Measurements from ENCODE around the gene UNK. TPM values are rescaled to one million over a fixed set of nuclear protein-coding genes. Genes with fewer than 3 reads are reported as not detected.

UNK gene
- total and polyA plus RNA-seq, 9 of the 15 experiments (the other 6 are each of a cell fraction or from before 2014, with no cell fraction given) = 12.8 to 38.6 (median 24.8) TPM

- TF ChIP-seq, protein P1, sequence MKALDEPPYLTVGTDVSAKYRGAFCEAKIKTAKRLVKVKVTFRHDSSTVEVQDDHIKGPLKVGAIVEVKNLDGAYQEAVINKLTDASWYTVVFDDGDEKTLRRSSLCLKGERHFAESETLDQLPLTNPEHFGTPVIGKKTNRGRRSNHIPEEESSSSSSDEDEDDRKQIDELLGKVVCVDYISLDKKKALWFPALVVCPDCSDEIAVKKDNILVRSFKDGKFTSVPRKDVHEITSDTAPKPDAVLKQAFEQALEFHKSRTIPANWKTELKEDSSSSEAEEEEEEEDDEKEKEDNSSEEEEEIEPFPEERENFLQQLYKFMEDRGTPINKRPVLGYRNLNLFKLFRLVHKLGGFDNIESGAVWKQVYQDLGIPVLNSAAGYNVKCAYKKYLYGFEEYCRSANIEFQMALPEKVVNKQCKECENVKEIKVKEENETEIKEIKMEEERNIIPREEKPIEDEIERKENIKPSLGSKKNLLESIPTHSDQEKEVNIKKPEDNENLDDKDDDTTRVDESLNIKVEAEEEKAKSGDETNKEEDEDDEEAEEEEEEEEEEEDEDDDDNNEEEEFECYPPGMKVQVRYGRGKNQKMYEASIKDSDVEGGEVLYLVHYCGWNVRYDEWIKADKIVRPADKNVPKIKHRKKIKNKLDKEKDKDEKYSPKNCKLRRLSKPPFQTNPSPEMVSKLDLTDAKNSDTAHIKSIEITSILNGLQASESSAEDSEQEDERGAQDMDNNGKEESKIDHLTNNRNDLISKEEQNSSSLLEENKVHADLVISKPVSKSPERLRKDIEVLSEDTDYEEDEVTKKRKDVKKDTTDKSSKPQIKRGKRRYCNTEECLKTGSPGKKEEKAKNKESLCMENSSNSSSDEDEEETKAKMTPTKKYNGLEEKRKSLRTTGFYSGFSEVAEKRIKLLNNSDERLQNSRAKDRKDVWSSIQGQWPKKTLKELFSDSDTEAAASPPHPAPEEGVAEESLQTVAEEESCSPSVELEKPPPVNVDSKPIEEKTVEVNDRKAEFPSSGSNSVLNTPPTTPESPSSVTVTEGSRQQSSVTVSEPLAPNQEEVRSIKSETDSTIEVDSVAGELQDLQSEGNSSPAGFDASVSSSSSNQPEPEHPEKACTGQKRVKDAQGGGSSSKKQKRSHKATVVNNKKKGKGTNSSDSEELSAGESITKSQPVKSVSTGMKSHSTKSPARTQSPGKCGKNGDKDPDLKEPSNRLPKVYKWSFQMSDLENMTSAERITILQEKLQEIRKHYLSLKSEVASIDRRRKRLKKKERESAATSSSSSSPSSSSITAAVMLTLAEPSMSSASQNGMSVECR (CRISPR knock-in tag; IDR thresholded peaks at IDR 0.05) = 0 out of 2 replicates have a peak, but pooled peaks have one; percentile 12
- no peak for TF ChIP-seq KAT2B (IDR thresholded peaks at IDR 0.05; ENCODE audit: low read depth, low read length)
- TF ChIP-seq NR2C1 (IDR thresholded peaks at IDR 0.05) = no peak
- TF ChIP-seq NR2C1 (tag; IDR thresholded peaks at IDR 0.05) = no peak
- TF ChIP-seq, protein P2, sequence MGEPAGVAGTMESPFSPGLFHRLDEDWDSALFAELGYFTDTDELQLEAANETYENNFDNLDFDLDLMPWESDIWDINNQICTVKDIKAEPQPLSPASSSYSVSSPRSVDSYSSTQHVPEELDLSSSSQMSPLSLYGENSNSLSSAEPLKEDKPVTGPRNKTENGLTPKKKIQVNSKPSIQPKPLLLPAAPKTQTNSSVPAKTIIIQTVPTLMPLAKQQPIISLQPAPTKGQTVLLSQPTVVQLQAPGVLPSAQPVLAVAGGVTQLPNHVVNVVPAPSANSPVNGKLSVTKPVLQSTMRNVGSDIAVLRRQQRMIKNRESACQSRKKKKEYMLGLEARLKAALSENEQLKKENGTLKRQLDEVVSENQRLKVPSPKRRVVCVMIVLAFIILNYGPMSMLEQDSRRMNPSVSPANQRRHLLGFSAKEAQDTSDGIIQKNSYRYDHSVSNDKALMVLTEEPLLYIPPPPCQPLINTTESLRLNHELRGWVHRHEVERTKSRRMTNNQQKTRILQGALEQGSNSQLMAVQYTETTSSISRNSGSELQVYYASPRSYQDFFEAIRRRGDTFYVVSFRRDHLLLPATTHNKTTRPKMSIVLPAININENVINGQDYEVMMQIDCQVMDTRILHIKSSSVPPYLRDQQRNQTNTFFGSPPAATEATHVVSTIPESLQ (CRISPR knock-in tag; IDR thresholded peaks at IDR 0.05) = 0 out of 2 replicates have a peak, but pooled peaks have one; percentile 5
- peak; percentile 45; the same call in 1 of the 2 replicates for TF ChIP-seq DPF2 (IDR thresholded peaks at IDR 0.05)
- no peak for TF ChIP-seq ZNF79 (CRISPR knock-in tag; IDR thresholded peaks at IDR 0.05; ENCODE audit: low read depth)
- no peak for TF ChIP-seq ZNF232 (CRISPR knock-in tag; IDR thresholded peaks at IDR 0.05)
- 0 out of 2 replicates have a peak, but pooled peaks have one; percentile 4 for TF ChIP-seq PML (IDR thresholded peaks at IDR 0.05; ENCODE audit: low read length)
- peak; percentile 72; the same call in 1 of the 2 replicates for TF ChIP-seq RB1 (IDR thresholded peaks at IDR 0.05; ENCODE audit: low read depth)
- TF ChIP-seq KDM5B (IDR thresholded peaks at IDR 0.05; ENCODE audit: insufficient replicate concordance, low read depth, low read length) = peak; percentile 48
- peak in 1 of 2 experiments; percentile 8; a peak in 1 of 4 replicates for TF ChIP-seq SIN3A (IDR thresholded peaks at IDR 0.05; ENCODE audit: borderline replicate concordance in 2 of 2, control insufficient read depth in 1 of 2, low read depth in 2 of 2, low read length in 2 of 2)
- TF ChIP-seq XRCC3 (IDR thresholded peaks at IDR 0.05) = no peak
- no peak for TF ChIP-seq RUNX1 (IDR thresholded peaks at IDR 0.05; ENCODE audit: low read depth)
- peak; percentile 31 for TF ChIP-seq TAF1 (IDR thresholded peaks at IDR 0.05; ENCODE audit: control insufficient read depth, extremely low read depth, insufficient read depth, low read length, severe bottlenecking)
- TF ChIP-seq MAZ (CRISPR knock-in tag; conservative IDR thresholded peaks at IDR 0.05 in 1 of 2, IDR thresholded peaks at IDR 0.05 in 1 of 2) = peak in 1 of 2 experiments; percentile 64; a peak in 2 of 4 replicates
- TF ChIP-seq ZNF668 (CRISPR knock-in tag; IDR thresholded peaks at IDR 0.05) = no peak
- no peak for TF ChIP-seq HOXB6 (CRISPR knock-in tag; IDR thresholded peaks at IDR 0.05; ENCODE audit: borderline replicate concordance)
- TF ChIP-seq MLLT1 (IDR thresholded peaks at IDR 0.05) = no peak
Observed at GRCh38 chr17:75856062-75856756, 71.6 kb downstream of the UNK start (continued).
